ENCODE results near the gene MARCHF6. TPM values are rescaled to one million over a fixed set of nuclear protein-coding genes. Genes with fewer than 3 reads are reported as not detected.
"Not testable (repeated sequence)": the region's sequence is repeated elsewhere in the genome, so short reads cannot be mapped to it uniquely, and the experiment has no call there.

Gene MARCHF6
- total RNA-seq, 4 donors from 2014 or later, result 105 to 296 (median 213) TPM

- H3K4me1 ChIP-seq, result no peaks in the 10 kb centered on the region
- peaks cover 6 to 20% of the 10 kb centered on the region in 2 donors for H3K36me3 ChIP-seq
These were observed 31.0 kb downstream of the MARCHF6 start for GRCh38 chr5:10384483-10384882.

GRCh38 chr5:10387690-10388089, 34.2 kb downstream of the MARCHF6 start:
- Histone ChIP-seq H3K27me3 (no peaks in the 10 kb centered on the region), H3K9me3 (no peaks in the 10 kb centered on the region), H3K36me3 (peaks cover 24 to 30% of the 10 kb centered on the region in 2 donors), H3K4me3 (replicated peaks in 1 of 3) (no peak overlapping the region), H3K4me1 (no peaks in the 10 kb centered on the region), H3K27ac (no peak overlapping the region)
- WGBS, 2 donors, result 90 to 91% methylated on average over 4 of the region's 4 CpGs
- intact Hi-C loops (cut with DNase I), result no loop called here
- TF ChIP-seq, protein P1, sequence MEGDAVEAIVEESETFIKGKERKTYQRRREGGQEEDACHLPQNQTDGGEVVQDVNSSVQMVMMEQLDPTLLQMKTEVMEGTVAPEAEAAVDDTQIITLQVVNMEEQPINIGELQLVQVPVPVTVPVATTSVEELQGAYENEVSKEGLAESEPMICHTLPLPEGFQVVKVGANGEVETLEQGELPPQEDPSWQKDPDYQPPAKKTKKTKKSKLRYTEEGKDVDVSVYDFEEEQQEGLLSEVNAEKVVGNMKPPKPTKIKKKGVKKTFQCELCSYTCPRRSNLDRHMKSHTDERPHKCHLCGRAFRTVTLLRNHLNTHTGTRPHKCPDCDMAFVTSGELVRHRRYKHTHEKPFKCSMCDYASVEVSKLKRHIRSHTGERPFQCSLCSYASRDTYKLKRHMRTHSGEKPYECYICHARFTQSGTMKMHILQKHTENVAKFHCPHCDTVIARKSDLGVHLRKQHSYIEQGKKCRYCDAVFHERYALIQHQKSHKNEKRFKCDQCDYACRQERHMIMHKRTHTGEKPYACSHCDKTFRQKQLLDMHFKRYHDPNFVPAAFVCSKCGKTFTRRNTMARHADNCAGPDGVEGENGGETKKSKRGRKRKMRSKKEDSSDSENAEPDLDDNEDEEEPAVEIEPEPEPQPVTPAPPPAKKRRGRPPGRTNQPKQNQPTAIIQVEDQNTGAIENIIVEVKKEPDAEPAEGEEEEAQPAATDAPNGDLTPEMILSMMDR (IDR thresholded peaks at IDR 0.05), result no peak
- no peak for TF ChIP-seq POLR2A (IDR thresholded peaks at IDR 0.05)
- no peak for DNase-seq

More at GRCh38 chr5:10384483-10384882, 31.0 kb downstream of the MARCHF6 start:
- Histone ChIP-seq H3K27ac (no peak overlapping the region), H3K27me3 (no peaks in the 10 kb centered on the region), H3K4me3 (replicated peaks in 1 of 3) (no peak overlapping the region), H3K9me3 (no peaks in the 10 kb centered on the region)
- intact Hi-C loops (cut with DNase I), result no loop called here
- 88 to 92% methylated on average over 3 of the region's 3 CpGs for WGBS, 2 donors
- TF ChIP-seq POLR2A (IDR thresholded peaks at IDR 0.05), result no peak
- TF ChIP-seq, protein P1 (IDR thresholded peaks at IDR 0.05), result no peak
- DNase-seq, result no peak

- Histone ChIP-seq H3K27me3 (no peaks in the 10 kb centered on the region), H3K4me1 (no peaks in the 10 kb centered on the region), H3K27ac (no peak overlapping the region), H3K9me3 (no peaks in the 10 kb centered on the region), H3K36me3 (peaks cover 39 to 43% of the 10 kb centered on the region in 2 donors), H3K4me3 (replicated peaks in 1 of 3) (no peak overlapping the region)
- DNase-seq, result no peak
- 100% methylated on average over 1 of the region's 1 CpG for WGBS, 2 donors
- no peak for TF ChIP-seq POLR2A (IDR thresholded peaks at IDR 0.05)
- TF ChIP-seq, protein P1 (IDR thresholded peaks at IDR 0.05), result no peak
- intact Hi-C loops (cut with DNase I), result no loop called here
These were observed 37.6 kb downstream of the MARCHF6 start for GRCh38 chr5:10391130-10391529.

DNA sequence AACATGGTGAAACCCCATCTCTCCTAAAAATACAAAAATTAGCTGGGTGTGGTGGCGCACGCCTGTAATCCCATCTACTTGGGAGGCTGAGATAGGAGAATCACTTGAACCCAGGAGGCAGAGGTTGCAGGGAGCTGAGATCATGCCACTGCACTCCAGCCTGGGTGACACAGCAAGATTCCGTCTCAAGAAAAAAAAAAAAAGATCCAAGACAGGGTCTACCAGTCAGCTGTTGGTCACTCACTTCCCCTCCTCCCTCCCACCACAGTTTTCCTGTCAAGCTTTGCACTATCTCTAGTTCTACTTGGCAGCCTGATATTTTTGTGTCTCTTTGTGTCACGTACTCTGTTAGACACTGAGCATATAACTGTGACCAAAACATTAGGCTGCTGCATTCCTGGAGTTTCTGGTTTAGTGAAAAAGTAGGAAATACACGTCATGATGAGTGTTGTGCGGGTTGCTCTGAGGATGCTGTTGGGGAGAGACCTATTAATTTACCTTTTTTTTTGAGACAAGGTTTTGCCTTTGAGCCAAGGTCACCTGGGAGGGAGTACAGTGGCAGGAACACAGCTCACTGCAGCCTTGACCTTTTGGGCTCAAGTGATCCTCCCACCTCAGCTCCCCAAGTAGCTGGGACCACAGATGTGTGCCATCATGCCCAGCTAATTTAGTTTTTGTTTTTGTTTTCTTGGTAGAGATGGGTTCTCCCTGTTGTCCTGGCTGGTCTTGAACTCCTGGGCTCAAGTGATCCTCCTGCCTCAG, 39.3 kb downstream of the MARCHF6 start:
- H3K36me3 ChIP-seq, result peaks cover 33 to 43% of the 10 kb centered on the region in 2 donors
- H3K27ac ChIP-seq; DNase-seq; H3K4me1 ChIP-seq; intact Hi-C loops (cut with DNase I); H3K9me3 ChIP-seq; H3K4me3 ChIP-seq (replicated peaks in 1 of 3); H3K27me3 ChIP-seq: not testable (repeated sequence)
- 98 to 99% methylated on average over 6 of the region's 6 CpGs for whole genome bisulfite sequencing, 2 donors

- Histone ChIP-seq H3K36me3 (peaks cover 33 to 46% of the 10 kb centered on the region in 2 donors), H3K27me3 (no peaks in the 10 kb centered on the region), H3K4me1 (no peaks in the 10 kb centered on the region), H3K9me3 (no peaks in the 10 kb centered on the region), H3K27ac (no peak overlapping the region), H3K4me3 (replicated peaks in 1 of 3) (no peak overlapping the region)
- TF ChIP-seq, protein P1 (IDR thresholded peaks at IDR 0.05), result no peak
- no peak for TF ChIP-seq POLR2A (IDR thresholded peaks at IDR 0.05)
- intact Hi-C loops (cut with DNase I), result no loop called here
- no peak for DNase-seq
- 73 to 83% methylated on average over 2 of the region's 2 CpGs for WGBS, 2 donors
These were observed 40.0 kb downstream of the MARCHF6 start for GRCh38 chr5:10393491-10393890.
